Hippocampal formation (tissue), 2 donors: ENCODE data around the gene NOC2L.
A peak's percentile ranks its signal among the peaks of the same experiment; 100 is the strongest.

Source experiments
- DNase-seq, 2 donors: peaks; one replicate each; lab custom pipeline; 2025; lab: John Stamatoyannopoulos, UW

NOC2L gene

DNA sequence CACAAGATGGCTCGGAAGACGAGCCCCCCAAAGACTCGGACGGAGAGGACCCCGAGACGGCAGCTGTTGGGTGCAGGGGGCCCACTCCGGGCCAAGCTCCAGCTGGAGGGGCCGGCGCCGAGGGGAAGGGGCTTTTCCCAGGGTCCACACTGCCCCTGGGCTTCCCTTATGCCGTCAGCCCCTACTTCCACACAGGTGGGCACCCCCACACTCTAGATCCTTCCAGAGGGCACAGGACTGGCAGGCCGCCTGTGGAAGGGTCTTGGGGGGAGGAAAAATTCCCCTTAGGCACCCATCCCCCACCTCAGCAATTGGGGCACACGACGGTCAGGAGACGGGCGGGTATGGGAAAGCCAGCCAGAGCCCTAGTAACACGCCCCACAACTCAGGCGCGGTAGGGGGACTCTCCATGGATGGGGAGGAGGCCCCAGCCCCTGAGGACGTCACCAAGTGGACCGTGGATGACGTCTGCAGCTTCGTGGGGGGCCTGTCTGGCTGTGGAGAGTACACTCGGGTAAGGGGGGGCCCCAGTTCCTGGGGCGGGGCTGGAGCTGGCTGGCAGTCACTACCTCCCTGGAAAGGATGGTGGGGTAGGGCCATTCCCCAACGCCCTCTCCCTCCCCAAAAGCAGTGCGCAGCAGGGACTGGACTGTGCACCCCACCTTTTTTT lies 16.1 kb downstream of the NOC2L start:
- no peak for DNase-seq

DNA sequence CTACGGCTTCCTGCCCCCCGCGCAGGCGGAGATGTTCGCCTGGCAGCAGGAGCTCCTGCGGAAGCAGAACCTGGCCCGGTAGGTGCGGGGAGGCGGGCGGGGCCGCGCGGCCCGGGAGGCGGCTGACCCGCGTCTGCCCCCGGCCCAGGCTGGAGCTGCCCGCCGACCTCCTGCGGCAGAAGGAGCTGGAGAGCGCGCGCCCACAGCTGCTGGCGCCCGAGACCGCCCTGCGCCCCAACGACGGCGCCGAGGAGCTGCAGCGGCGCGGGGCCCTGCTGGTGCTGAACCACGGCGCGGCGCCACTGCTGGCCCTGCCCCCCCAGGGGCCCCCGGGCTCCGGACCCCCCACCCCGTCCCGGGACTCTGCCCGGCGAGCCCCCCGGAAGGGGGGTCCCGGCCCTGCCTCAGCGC lies 16.6 kb downstream of the NOC2L start:
- no peak for DNase-seq

DNA sequence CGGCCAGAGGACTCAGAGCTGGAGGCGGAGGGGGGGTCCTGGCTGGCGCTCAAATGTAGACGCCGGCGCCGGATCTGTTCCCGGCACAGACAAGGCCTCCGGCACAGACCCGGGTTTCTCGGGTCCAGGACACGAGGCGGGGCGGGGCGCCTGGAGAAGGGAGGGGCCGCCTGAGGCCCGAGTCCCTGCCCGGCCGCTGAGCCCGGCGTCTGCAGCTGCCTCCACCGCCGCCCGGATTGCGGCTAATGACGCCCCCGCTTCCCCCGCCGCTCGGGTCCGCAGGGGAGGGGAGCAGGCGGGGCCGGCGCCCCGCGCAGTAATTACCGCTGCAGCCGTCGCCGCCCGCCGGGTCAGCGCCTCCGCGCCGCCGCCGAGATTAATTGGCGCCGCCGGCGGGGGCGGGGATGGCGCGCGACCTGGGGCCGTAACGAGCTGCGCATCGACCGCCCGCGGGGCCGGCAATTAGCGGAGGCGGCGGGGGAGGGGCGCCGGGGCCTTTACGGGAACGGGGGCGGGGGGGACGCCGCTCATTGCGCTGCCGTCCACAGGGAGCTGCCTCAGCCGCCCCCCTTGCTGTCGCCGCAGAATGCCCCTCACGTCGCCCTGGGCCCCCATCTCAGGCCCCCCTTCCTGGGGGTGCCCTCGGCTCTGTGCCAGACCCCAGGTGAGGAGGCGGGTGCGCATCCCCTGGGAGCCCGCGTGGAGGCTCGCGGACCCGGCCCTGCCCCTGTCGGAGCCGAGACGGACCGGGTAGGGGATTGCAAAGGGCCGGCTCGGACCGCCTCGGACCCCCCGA lies 17.3 kb downstream of the NOC2L start:
- no peak for DNase-seq

DNA sequence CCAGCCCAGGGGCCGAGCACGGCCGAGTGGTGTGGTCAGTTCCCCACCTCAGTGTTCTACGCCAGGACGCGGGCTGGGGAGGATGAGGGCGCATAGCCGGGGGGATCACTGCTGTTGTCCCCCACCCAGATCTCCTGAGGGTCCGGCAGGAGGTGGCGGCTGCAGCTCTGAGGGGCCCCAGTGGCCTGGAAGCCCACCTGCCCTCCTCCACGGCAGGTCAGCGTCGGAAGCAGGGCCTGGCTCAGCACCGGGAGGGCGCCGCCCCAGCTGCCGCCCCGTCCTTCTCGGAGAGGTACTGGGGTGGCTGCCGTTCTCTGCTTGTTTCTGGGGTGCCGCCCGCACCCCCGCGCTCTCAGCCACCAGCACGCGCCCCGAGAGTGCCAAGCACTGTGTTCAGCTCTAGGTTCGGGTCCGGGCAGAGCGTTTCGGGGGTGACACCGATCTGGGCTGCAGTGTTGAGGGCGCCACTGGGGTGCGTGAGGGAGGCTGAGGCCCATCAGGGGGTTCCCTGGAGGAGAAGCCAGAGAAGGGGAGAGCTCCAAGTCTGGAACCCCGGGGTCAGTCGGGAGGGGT lies 18.0 kb downstream of the NOC2L start:
- no peak for DNase-seq

DNA sequence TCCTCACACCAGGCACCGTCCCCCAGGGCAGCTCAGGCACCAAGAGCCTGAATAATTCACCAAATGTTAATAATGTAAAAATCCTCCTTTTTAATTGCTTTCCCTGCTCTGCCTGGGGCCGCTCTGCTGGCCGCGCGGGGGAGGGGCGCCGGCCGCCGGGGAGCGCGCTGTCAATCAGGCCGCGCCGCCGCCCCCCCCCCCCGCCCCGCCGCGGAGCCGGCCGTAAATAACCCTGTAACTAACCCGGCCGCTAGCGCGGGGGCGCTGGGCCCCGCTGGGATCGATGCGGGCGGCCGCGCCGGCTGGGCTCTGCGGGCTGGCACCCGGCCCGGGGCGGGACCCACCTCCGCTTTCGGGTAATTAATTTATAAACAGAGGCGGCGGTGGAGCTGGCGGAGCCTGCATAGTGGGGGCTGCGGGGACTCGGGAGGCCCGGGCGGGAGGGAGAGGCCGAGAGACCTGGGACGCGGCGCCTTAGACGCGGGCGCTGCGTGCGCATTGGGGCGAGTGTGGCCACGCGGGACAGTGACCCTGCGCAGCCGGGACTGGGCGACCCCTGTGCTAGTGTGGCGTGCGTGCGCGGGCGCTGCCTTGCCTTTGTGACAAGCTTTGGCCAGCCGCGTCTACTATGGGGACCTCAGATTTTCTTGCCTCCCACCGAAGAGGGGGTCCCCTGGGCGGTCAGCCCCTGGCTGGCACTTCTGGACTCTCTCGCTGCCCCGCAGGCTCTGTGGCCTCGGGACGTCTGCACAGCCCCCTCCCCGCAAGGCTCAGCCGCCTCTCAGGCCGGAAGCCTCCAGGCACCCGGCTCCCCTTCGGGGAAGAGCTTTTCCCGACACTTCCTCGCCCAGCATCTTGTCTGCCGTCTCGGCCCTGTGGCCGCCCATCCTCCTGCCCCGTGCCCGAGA lies 18.7 kb downstream of the NOC2L start:
- DNase-seq = peak; percentile 15 to 33

DNA sequence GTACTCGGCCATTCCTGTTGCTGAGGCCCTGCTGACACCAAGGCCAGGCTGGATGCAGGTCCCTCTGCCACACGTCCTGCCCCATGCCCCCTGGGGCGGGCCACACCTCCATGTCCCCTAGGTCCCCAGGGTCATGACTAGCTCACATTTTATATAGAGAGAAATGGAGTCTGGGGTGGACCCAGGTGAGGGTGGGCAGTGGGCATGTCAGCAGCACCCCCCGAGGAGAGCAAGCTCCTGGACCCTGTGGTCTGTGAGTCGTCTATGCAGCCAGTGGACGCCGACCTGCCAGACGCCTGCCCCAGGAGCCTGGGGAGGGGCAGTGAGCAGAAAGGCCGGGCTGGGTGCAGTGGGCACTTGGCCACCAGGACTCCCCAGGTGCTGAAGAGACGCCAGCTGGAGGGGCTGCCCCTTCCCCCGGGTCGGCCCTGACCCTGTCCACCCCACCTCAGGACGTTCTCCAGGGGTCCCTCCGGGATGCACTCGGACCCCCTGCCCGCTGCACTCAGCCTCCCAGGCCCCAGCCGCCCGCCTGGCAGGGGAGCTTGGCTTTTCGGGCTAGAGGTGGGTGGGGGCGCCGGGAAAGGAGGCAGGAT lies 19.4 kb downstream of the NOC2L start:
- no peak for DNase-seq

DNA sequence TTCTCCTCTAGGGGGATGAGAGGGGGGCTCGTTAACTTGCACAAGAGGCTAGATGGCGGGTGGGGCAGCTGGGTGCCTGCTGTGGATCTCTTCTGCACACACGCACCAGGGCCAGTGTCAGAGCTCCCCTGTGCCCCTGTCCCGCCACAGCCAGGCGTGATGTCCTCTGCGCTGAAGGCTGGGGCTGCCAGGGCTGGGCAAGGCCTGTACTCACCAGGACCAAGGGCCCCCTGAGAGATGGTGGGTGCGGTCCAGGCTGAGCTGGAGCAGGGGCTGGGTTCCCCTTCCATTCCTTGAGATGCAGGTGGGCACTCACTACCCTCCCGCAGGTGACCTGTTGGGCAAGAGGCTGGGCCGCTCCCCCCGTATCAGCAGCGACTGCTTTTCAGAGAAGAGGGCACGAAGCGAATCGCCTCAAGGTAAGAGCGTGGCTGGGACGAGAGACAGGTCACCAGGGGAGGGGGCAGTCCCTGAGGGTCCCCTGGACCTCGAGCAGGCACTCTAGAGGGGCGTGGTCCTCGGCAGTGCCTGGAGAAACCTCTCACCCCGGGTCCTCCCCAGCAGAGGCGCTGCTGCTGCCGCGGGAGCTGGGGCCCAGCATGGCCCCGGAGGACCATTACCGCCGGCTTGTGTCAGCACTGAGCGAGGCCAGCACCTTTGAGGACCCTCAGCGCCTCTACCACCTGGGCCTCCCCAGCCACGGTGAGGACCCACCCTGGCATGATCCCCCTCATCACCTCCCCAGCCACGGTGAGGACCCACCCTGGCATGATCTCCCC lies 20.2 kb downstream of the NOC2L start:
- DNase-seq = no peak

DNA sequence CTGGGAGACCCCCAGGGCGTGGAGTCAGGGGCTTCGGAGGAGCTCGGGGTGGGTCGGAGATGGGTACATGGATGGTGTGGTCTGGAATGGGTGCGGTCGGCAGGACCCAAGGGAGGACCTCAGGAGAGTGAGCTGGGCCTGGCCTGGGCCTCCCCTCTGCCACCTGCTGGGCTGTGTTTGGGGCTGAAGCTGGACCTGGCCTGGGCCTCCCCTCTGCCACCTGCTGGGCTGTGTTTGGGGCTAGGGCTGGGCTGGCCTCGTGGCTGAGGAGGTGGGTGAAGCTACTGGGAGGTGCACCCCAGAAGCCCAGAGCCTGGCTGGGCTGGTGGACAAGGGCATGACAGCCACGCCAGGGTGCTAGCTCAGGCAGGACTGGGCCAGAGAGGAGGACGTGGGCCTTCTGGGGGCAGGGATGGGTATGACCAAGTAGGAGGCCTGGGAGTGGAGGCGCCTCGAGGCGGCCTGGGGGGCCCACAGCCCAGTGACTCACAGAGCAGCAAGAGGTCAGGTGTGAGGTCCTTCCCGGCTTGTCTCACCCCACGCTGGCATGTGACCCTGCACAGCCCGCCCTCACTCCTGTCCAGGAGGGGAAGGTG lies 20.9 kb downstream of the NOC2L start:
- no peak for DNase-seq

DNA sequence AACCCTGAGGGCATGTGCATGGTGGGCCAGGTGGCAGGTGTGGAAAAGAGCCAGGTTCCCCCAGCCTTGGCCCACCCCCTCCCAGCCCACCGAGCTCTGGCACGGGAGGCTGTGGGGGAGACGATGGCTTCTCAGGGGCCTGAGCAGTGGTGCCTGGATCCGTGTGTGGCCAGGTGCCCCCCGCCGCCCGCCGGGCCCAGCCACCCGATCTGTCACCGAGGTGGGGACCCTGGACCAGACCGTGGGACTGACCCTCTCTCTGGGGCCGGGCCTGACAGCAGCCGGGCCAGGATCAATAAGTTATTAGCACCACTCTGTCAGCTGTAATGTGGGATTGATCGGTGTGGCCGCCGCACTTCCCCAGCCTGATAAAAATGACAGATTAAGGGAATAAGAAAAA lies 21.5 kb downstream of the NOC2L start:
- DNase-seq = no peak

DNA sequence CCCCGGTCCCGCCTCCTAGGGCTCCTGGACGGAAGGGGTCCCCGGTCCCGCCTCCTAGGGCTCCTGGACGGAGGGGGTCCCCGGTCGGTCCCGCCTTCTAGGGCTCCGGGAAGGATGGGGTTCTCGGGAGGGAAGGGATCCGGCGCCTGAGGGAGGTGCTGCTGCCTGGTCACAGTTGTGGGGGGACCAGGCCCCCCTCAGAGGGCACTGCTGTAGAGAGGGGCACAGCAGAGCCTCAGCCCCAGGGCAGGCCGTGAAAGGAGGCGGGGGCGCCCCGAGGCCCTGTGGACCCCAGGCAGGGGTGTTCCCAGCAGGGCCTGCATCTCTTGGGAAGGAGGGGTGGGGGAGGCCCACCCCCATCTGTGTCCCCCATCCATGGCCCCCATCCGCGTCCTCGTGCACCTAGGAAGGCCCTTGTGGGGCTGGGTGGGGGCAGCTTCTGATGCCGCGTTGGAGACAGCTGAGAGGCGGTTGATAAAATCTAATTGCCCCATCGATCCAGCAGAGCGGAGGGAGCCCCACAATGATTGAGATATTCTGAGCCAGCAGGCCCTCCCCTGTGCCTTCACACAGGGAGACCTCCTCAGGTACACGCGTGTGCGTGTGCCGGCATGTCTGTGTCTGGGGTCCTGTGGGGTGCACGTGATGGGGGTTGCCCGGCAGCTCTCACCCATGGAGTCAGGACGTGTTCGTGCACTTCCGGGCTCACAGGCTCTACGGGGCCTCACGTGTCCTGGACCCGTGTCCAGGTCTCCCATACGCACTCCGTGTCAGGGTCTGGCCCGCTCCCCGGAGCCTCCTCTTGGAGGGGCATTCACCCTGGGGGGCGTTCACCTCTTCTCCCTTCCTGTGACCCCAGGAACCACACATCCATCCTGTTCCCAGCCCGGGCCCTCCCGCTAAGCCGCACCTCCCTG lies 22.4 kb downstream of the NOC2L start:
- no peak for DNase-seq

DNA sequence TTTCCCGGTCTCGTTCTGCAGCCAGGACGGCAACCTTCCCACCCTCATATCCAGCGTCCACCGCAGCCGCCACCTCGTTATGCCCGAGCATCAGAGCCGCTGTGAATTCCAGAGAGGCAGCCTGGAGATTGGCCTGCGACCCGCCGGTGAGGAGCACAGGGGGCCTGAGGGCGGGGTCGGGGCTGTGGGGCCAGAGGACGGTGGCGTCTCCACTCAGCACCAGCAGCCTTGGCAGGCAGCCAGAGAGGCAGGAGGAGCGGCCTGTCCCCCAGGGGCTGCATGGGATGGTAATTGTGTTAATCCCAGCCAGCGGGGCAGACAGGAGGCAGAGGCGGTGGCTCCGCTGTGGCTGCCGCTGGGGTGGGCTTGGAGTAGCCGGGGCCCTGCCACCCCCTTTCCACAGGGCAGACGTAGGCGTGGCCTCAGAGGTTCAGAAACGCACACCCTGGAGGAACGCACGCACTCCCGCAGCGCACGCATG lies 23.3 kb downstream of the NOC2L start:
- DNase-seq = no peak

DNA sequence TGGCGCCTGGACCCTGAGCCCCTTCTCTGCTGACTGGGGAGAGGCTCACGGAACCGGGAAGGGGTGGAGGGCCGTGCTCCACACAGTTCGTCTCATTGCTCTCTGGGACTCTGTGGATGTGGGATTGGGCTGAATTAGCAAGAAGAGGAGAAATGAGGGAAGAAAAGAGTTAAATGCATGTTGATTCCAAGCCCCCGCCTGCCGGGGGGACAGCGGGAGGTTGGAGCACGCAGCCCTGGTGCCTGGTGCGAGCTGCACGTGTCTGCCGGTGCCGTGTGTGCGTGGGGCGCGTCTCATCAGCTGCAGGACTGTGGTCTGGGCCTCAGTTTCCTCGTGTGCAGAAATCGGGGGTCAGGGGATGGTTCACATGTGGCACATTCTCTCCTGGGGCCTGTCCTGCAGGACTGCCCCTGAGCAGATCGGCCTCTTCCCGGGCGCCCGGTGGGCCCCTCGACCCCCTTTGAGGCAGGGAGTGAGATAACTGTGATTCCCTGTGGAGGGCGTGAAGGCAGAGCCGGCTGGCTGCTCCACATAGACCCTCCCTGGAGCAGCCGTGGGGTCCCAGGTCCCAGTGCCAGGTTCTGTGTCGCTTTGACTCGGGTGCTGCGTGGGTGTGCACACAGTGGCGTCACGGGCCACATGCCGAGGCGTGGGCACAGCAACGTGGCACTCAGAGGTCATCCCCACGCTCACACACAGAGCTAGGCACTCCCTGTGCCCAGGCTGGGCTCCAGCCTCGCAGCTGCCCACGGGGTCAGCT lies 23.9 kb downstream of the NOC2L start:
- DNase-seq = no peak

DNA sequence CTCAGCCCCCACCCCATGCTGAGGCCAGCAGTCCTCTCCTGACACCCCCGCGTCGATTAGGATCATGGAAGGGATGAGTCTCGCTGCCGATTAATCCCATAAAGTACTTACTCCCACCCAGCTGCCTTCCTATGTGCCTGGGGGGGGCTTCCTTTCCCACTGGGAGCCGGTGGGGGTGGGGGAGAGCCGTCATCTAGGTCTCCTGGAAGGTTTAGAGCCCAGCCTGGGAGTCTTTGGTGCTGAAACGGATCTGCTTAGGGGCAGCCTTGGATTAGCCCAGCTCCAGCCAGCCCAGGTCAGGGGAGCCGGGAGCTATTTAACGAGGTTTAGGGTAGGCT lies 25.5 kb downstream of the NOC2L start:
- no peak for DNase-seq

DNA sequence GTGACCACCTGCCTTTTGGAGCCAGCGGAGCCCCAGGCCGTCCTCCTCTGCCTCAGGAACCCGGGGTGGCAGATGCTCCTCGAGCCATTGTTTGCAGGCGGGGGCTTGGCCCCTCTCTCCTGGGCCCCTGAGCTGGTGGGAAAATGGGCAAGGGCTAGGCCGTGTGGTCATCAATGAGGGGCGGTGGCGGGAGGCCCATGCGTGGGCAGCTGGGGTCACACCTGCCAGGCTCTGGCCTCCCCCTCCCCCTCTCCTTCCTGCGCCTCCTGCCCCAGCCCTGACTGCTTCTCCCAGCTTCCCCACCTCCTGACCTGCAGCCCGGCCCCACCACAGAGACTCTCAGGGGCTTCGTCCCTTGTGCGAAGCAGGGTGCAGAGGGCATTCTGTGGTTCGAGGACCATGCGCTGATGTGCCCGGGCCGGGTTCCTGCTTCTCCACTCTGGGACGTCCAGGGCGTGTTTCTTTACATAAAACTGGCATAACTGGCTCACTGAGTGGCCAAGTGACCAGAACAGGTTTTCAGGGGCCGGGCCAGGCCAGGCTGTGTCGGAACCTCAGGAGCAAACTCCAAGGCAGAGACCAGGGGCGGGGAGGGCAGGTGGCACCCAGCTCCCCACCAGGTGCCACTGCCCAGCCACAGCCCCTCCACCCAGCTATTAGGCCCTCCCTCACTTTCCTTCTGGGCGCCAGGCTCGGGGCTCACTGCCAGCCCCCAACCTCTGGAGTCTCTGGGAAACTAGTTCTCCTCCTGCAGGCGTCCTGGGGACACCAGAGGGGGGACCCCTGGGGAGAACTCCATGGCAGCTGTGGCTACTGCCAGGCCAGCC lies 26.1 kb downstream of the NOC2L start:
- no peak for DNase-seq

DNA sequence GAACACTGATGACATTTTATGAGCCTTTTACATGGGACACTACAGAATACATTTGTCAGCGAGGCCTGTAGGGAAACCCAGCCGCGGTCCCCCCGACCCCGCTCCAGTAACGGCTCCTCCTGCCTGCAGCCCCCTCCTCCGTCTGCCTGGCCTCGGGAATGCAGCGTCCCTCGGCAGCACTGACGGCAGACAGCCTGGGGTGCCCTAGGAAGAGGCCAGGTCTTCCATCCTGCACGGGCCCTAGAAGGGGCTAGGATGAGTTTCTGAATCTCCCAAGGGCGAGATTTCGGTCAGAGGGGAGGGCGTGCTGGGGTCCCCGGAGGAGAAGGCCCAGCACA lies 26.9 kb downstream of the NOC2L start:
- DNase-seq = no peak

DNA sequence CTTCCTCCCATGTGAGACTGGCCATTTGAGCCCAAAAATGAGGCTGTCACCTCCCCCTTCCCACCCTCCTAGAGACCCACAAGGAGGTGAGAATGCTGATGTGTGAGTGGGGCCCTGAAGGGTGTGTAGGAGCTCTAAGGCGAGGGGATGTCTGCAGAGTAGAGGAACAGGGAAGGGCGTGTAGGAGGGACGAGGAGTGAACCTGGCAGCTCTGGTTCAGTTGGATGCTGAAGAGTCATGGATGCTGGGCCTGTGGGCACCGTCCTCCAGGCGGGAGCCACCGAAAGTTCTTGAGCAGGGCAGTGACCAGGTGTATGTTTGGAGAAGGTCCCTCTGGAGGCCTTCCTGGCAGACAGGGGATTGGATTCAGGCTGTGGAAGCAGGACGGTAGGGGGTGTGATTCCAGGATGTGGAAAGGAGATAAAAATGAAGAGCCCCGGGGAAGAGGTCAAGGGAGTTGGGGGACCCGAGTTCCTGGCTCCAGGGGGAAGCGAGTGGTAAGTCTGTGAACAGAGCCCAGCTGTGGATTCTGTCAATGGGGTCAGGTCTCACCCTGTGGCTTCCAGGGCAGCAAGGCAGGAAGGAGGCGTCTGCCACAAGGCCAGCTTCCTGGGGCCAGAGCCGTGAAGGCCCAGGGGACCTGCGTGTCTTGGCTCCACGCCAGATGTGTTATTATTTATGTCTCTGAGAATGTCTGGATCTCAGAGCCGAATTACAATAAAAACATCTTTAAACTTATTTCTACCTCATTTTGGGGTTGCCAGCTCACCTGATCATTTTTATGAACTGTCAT lies 27.5 kb downstream of the NOC2L start:
- no peak for DNase-seq

DNA sequence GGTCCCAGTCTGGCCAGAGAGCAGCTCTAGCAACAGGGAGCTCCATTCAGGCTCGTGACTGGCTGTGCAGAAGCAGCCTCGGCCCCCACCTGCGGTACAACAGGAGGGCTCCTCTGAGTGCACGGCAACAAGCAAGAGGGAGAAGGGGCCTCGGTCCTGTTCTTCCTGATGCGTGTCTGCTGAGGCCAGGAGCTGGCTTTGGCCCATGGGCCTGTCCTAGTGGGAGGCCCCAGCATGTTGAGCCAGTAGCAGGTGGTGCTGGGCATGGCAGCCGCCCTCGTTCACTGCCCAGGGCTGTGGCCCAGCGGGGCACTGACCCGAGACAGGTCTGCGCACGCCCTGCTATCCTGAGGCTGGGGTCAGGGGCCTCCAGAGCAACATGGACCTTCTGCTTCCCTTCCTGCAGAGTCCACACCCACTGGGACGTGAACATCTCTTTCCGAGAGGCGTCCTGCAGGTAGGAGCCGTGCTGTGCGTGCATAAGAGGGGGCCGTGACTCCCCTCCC lies 28.4 kb downstream of the NOC2L start:
- no peak for DNase-seq
